IMR-90 (cell line): Measurements from ENCODE around the gene DRC3. TPM values are rescaled to one million over a fixed set of nuclear protein-coding genes. Genes with fewer than 3 reads are reported as not detected.

Source experiments
- polyA plus RNA-seq, 3 experiments: library from polyadenylated mRNA; depleted of rRNA; stranded (reverse); fragments of >200 nt; gene quantifications; 2 replicates each; pipeline ENCODE4 v1.2.3, GENCODE V29; 2012; ENCODE audit warnings: low replicate concordance in 1 of 3
- total RNA-seq: library from RNA; depleted of rRNA; stranded (reverse); fragments of >200 nt; gene quantifications from 2 replicates; pipeline ENCODE4 v1.2.3, GENCODE V29; 2012
- TF ChIP-seq, protein P1 (sequence below): fragments of 150-350 bp; IDR thresholded peaks from 2 replicates; pipeline ENCODE4 v1.6.1; 2016; ENCODE audit warnings: low read depth, mild to moderate bottlenecking, low read length, moderate library complexity, borderline replicate concordance

DRC3 gene
- total and polyA plus RNA-seq, 2 of the 4 experiments (the other 2 are of a cell fraction): 0.55 to 0.72 TPM

DNA sequence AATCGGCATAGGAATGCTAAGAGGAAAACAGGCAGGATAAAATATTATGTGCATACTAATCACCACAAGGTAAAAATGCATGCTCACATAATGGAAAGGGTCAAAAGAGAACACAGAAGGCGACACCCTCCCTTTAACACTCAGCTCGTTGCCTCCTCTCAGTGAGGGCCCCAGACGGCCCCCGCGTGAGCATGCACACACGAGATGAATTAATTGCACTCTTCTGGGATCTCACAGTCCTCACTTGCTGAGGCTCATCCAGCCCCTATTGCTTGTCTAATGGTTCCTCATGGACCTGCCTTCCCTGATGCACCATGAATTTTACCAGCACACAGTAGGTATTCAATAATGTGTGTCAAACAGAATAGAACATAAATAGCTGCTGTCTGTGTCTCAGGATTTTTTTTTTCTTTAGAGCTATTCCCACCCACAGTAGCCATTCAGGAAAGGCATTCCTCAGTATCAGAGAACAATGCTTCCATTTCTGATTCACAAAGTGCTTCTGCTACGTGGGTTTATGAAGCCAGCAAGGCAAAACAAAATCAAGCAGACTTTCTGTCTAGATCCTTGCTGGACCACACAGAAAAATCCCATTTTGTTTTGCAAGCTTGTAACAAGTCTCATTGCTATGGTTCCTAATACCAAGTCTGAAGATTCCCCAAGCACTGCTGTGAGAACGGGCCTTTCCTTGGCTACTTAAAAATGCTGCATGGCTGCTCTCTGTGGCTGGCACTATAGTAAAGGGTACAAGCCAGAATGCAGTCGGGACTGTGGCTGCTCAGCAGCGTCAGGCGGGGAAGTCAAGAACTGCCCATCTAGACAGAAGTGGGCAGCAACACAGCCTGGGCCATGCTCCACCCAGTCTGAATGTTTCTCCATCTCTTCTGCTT, 44.0 kb upstream of the DRC3 start (continued):
- TF ChIP-seq, protein P1, sequence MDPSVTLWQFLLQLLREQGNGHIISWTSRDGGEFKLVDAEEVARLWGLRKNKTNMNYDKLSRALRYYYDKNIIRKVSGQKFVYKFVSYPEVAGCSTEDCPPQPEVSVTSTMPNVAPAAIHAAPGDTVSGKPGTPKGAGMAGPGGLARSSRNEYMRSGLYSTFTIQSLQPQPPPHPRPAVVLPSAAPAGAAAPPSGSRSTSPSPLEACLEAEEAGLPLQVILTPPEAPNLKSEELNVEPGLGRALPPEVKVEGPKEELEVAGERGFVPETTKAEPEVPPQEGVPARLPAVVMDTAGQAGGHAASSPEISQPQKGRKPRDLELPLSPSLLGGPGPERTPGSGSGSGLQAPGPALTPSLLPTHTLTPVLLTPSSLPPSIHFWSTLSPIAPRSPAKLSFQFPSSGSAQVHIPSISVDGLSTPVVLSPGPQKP: no peak
